Epithelial cell of esophagus (primary cell): Measurements from ENCODE around the gene RNF186.
A peak's percentile ranks its signal among the peaks of the same experiment; 100 is the strongest.

ENCODE experiments used
- DNase-seq: peaks from one replicate; pipeline ENCODE4 v3.0.0; 2010; ENCODE audit warnings: low read depth
- H3K4me3 ChIP-seq: 2 replicates; pipeline ENCODE4 v1.5.1; 2011; ENCODE audit warnings: mild to moderate bottlenecking, low read length, control low read depth
- CTCF ChIP-seq: IDR thresholded peaks from 2 replicates; pipeline ENCODE4 v1.5.1; 2011; ENCODE audit warnings: low read depth, mild to moderate bottlenecking, low read length, control low read depth, inconsistent platforms; ENCODE audit not compliant: insufficient read depth; ENCODE audit errors: missing control alignments

The RNF186 gene

GRCh38 chr1:19815801-19816736 lies 986 bp upstream of the RNF186 start:
- DNase-seq = no peak
- no peak overlapping the region for H3K4me3 ChIP-seq
- TF ChIP-seq CTCF = no peak

GRCh38 chr1:19814244-19814661 lies 830 bp downstream of the RNF186 start:
- no peak for TF ChIP-seq CTCF
- DNase-seq = no peak
- H3K4me3 ChIP-seq = no peak overlapping the region

- TF ChIP-seq CTCF = no peak
- no peak overlapping the region for H3K4me3 ChIP-seq
- DNase-seq = no peak
Measured at GRCh38 chr1:19813643-19813960, 1.5 kb downstream of the RNF186 start.

- TF ChIP-seq CTCF = no peak
- no peak overlapping the region for H3K4me3 ChIP-seq
- DNase-seq = no peak
Measured at GRCh38 chr1:19812875-19813642, 2.0 kb downstream of the RNF186 start.

- no peak overlapping the region for H3K4me3 ChIP-seq
- DNase-seq = peak; percentile 70
- TF ChIP-seq CTCF = peak; percentile 63
Measured at GRCh38 chr1:19811206-19811851, 3.8 kb downstream of the RNF186 start.

- no peak for DNase-seq
- no peak overlapping the region for H3K4me3 ChIP-seq
- no peak for TF ChIP-seq CTCF
Measured at GRCh38 chr1:19809044-19809750, 5.9 kb downstream of the RNF186 start.
